Osteocyte (in vitro differentiated cells): ENCODE results near the gene CELF4. TPM values are rescaled to one million over a fixed set of nuclear protein-coding genes. Genes with fewer than 3 reads are reported as not detected.
A peak's percentile ranks its signal among the peaks of the same experiment; 100 is the strongest.

Experiments used
- DNase-seq: peaks from one replicate; pipeline ENCODE4 v3.0.0; 2021; ENCODE audit warnings: mixed read lengths; ENCODE audit not compliant: unreplicated experiment; ENCODE audit errors: extremely low spot score
- H3K27ac Mint-ChIP-seq: one replicate; pipeline ENCODE4 v1.8.0; 2021; ENCODE audit warnings: mild to moderate bottlenecking, mixed read lengths; ENCODE audit not compliant: unreplicated experiment
- H3K27me3 Mint-ChIP-seq: one replicate; pipeline ENCODE4 v1.8.0; 2021; ENCODE audit warnings: mixed read lengths; ENCODE audit not compliant: unreplicated experiment
- H3K36me3 Mint-ChIP-seq: one replicate; pipeline ENCODE4 v1.8.0; 2021; ENCODE audit warnings: mixed read lengths; ENCODE audit not compliant: unreplicated experiment
- H3K4me1 Mint-ChIP-seq: one replicate; pipeline ENCODE4 v1.8.0; 2021; ENCODE audit warnings: mixed read lengths; ENCODE audit not compliant: unreplicated experiment
- H3K4me3 Mint-ChIP-seq: one replicate; pipeline ENCODE4 v1.8.0; 2021; ENCODE audit warnings: mild to moderate bottlenecking, moderate library complexity, mixed read lengths; ENCODE audit not compliant: unreplicated experiment
- H3K9me3 Mint-ChIP-seq: one replicate; pipeline ENCODE4 v1.8.0; 2021; ENCODE audit warnings: mixed read lengths; ENCODE audit not compliant: unreplicated experiment
- total RNA-seq: library from RNA; stranded (reverse); gene quantifications from 2 replicates; pipeline ENCODE4 v1.2.1, GENCODE V29; 2021
- TF ChIP-seq, protein P1 (sequence below): fragments of 200-600 bp; sonication (generic); IDR thresholded peaks from 2 replicates; pipeline ENCODE4 v1.5.0; 2021; ENCODE audit warnings: antibody characterized with exemption, mild to moderate bottlenecking, moderate library complexity

The CELF4 gene
- total RNA-seq, 1 donor from 2014 or later = not detected

DNA sequence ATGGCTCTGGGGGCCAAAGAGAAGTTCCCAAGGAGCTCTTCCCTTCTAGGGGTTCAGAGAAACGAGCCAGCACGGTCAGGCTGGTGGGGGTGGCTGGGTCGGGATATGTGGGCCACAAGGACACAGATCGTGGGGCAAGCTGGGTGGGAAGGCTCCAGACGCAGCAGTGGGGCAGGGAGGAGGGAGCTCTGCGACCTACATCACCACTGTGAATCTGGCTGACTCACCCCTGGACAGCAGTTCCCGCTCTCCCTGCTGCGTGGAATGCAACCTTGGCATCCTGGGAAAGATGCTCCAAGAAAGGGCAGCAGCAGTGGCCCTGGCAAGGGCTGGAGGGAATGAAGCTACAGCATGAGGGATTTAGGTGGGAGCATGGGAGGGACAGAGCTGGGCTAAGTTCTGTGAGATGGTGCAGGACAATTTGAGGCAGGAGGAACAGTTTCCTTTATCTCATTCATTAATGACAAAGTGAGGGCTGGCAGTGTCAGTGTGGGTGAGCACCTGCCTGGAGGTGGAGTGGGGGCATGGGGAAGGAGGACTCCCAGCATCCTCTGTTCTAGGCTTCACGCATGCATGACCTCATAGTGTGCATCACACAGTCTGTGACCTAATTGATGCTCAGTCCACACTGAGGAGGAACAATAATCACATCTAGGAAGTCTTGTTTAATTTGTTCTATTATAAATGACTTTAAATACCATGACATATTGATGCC is 25.0 kb downstream of the CELF4 start:
- H3K27ac Mint-ChIP-seq = no peak overlapping the region
- H3K36me3 Mint-ChIP-seq = no peaks in the 10 kb centered on the region
- H3K4me3 Mint-ChIP-seq = no peak overlapping the region
- TF ChIP-seq, protein P1, sequence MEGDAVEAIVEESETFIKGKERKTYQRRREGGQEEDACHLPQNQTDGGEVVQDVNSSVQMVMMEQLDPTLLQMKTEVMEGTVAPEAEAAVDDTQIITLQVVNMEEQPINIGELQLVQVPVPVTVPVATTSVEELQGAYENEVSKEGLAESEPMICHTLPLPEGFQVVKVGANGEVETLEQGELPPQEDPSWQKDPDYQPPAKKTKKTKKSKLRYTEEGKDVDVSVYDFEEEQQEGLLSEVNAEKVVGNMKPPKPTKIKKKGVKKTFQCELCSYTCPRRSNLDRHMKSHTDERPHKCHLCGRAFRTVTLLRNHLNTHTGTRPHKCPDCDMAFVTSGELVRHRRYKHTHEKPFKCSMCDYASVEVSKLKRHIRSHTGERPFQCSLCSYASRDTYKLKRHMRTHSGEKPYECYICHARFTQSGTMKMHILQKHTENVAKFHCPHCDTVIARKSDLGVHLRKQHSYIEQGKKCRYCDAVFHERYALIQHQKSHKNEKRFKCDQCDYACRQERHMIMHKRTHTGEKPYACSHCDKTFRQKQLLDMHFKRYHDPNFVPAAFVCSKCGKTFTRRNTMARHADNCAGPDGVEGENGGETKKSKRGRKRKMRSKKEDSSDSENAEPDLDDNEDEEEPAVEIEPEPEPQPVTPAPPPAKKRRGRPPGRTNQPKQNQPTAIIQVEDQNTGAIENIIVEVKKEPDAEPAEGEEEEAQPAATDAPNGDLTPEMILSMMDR = no peak
- DNase-seq = no peak
- H3K4me1 Mint-ChIP-seq = peaks cover 1% of the 10 kb centered on the region
- peaks cover 20% of the 10 kb centered on the region for H3K27me3 Mint-ChIP-seq
- H3K9me3 Mint-ChIP-seq = no peaks in the 10 kb centered on the region

DNA sequence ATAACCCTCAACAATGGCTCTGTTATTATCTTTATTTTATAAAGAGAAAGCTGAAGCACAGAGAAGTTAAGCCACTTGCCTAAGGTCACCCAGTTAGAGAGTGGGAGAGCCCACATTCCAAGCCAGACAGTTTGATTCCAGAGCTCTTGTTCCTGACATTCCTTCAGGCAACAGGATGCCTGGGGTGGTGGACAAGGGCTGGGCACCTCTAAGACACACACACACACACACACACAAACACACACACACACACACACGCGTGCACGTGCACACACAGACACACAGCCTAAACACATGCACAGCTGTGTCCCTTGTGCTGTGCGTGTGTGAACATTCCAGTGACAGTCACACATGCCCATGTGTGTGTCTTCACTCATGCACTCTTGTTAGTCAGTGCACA is 26.4 kb downstream of the CELF4 start:
- Mint-ChIP-seq H3K27ac (no peak overlapping the region), H3K36me3 (no peaks in the 10 kb centered on the region), H3K4me1 (peaks cover 1% of the 10 kb centered on the region), H3K4me3 (no peak overlapping the region), H3K27me3 (peaks cover 20% of the 10 kb centered on the region), H3K9me3 (no peaks in the 10 kb centered on the region)
- no peak for DNase-seq
- TF ChIP-seq, protein P1 = no peak

DNA sequence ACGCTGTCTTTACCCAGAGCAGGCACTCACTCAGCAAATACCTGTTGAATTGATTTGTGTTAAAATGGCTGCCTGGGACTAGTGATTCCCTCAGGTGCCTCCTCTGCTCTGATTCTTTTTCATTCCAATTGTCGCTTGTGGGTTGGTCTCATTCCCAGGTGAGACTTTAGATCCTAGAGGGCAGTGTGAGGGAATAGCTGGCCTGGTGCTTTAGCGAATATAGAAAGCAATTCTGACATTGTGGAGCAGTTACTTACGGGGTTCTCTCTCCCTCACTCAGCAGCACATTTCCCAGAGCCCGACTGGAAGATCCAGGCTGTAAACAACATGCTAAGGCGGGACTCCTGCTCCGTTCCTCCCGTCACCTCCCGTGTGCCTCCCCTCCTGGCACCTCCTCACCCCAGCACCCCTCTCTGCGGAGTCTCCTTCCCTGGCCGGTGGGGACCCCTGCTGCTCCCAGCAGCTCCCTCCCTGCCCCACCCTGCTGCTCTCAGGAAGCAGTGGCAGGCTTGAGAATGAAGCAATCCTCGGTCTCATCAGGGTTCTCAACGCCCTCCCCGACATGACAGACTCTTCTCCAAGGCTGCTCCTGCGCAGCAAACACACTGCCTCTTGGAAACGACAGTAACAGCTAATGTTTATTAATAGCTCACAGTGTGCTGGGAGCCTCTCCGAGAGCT is 26.9 kb downstream of the CELF4 start:
- H3K4me3 Mint-ChIP-seq = no peak overlapping the region
- DNase-seq = no peak
- H3K36me3 Mint-ChIP-seq = no peaks in the 10 kb centered on the region
- no peaks in the 10 kb centered on the region for H3K9me3 Mint-ChIP-seq
- no peak overlapping the region for H3K27ac Mint-ChIP-seq
- peaks cover 1% of the 10 kb centered on the region for H3K4me1 Mint-ChIP-seq
- H3K27me3 Mint-ChIP-seq = peaks cover 20% of the 10 kb centered on the region
- TF ChIP-seq, protein P1 = no peak

DNA sequence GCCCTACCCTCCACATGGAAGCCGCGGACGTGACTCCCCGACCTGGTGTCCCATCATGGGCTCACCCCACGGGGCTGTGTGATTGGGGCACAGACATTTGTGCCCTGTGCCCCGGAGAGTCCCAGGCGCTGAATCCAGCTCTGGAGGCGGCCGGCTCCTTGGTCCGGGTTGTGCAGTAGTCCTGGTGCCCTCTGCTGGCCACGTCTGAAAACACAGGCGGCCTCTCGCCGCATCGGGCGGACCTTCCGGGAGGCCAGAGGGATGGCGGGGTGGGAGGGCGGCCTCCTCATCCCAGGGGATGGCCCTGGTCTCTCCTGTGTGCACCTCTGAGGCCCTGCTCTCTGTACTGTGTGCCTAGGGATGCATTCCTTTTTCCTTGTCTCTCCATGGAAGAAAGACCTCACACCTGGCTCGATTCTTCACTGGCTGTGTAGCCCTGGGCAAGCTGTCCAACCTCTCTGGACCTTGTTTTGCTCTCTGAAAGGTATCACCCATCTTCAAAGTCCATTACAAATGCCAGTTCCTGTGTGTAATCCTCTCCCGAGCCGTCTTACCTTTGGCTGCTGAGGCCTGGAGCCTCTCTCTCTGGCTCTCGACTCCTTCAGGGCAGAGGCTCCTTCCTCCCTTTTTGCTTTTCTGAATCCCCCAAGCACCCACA is 27.6 kb downstream of the CELF4 start:
- H3K4me1 Mint-ChIP-seq = peaks cover 1% of the 10 kb centered on the region
- H3K27ac Mint-ChIP-seq = no peak overlapping the region
- H3K4me3 Mint-ChIP-seq = no peak overlapping the region
- peaks cover 23% of the 10 kb centered on the region for H3K27me3 Mint-ChIP-seq
- no peaks in the 10 kb centered on the region for H3K36me3 Mint-ChIP-seq
- TF ChIP-seq, protein P1 = peak; percentile 90
- no peaks in the 10 kb centered on the region for H3K9me3 Mint-ChIP-seq
- DNase-seq = peak; percentile 93

DNA sequence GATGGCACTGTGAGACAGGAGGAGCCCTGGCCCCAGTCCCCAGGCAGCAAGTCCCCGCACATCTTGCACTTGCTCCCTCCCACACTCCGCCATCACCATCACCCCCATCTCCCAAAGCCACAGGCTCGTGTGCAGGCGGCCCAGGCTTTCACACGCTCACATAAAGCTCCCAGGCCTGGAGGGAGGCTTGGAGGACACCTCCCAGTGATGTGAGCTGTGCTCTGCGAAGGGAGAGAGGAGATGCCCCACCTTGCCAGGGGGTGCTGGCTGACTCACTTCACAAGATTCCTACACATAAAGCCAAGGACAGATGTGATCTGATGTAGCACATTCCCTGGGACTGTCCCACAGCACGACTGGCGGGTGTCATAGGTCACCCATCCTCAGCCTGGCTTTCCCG is 28.9 kb downstream of the CELF4 start:
- Mint-ChIP-seq H3K4me3 (no peak overlapping the region), H3K36me3 (no peaks in the 10 kb centered on the region), H3K27ac (no peak overlapping the region), H3K27me3 (peaks cover 29% of the 10 kb centered on the region), H3K9me3 (no peaks in the 10 kb centered on the region), H3K4me1 (peaks cover 1% of the 10 kb centered on the region)
- DNase-seq = no peak
- TF ChIP-seq, protein P1 = no peak
